ENCODE results near the gene SIK1.

SIK1 gene

DNA sequence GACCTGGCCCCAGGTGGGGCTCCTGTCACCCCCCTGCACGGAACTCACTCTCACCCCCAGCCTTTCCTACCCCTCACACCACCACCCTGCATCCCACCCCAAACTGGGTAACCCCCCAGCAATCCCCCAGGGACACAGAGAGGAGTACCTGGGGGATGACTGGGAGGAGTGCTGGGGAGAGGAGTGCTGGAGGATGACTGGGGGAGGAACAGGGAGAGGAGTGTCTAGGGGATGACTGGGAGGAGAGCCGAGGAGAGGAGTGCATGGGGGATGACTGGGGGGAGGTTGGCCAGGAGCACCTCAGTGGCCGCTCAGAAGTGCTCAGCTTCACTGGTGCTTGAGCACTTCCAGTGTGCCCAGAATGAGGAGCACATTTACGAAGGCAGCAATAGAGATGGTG is 59.1 kb downstream of the SIK1 start:
- Histone ChIP-seq H3K4me3 (replicated peaks; ENCODE audit: insufficient read depth, low read length) (no peak overlapping the region), H3K27ac (replicated peaks) (no peak overlapping the region), H3K27me3 (ENCODE audit: insufficient read depth, poor library complexity, severe bottlenecking) (peaks cover under 1% of the 10 kb centered on the region)
- no peak for DNase-seq (ENCODE audit: low read depth in 1 of 2, low spot score in 1 of 2)
- TF ChIP-seq, protein P1, sequence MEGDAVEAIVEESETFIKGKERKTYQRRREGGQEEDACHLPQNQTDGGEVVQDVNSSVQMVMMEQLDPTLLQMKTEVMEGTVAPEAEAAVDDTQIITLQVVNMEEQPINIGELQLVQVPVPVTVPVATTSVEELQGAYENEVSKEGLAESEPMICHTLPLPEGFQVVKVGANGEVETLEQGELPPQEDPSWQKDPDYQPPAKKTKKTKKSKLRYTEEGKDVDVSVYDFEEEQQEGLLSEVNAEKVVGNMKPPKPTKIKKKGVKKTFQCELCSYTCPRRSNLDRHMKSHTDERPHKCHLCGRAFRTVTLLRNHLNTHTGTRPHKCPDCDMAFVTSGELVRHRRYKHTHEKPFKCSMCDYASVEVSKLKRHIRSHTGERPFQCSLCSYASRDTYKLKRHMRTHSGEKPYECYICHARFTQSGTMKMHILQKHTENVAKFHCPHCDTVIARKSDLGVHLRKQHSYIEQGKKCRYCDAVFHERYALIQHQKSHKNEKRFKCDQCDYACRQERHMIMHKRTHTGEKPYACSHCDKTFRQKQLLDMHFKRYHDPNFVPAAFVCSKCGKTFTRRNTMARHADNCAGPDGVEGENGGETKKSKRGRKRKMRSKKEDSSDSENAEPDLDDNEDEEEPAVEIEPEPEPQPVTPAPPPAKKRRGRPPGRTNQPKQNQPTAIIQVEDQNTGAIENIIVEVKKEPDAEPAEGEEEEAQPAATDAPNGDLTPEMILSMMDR (IDR thresholded peaks at IDR 0.05; ENCODE audit: insufficient read depth, low read length), result no peak
- no peak for TF ChIP-seq SPI1 (IDR thresholded peaks at IDR 0.05; ENCODE audit: borderline replicate concordance, low read depth)
- no peak for TF ChIP-seq POLR2AphosphoS5 (IDR thresholded peaks at IDR 0.05; ENCODE audit: low read depth)
- TF ChIP-seq GABPA (IDR thresholded peaks at IDR 0.05; ENCODE audit: low read depth), result no peak
- TF ChIP-seq, protein P2, sequence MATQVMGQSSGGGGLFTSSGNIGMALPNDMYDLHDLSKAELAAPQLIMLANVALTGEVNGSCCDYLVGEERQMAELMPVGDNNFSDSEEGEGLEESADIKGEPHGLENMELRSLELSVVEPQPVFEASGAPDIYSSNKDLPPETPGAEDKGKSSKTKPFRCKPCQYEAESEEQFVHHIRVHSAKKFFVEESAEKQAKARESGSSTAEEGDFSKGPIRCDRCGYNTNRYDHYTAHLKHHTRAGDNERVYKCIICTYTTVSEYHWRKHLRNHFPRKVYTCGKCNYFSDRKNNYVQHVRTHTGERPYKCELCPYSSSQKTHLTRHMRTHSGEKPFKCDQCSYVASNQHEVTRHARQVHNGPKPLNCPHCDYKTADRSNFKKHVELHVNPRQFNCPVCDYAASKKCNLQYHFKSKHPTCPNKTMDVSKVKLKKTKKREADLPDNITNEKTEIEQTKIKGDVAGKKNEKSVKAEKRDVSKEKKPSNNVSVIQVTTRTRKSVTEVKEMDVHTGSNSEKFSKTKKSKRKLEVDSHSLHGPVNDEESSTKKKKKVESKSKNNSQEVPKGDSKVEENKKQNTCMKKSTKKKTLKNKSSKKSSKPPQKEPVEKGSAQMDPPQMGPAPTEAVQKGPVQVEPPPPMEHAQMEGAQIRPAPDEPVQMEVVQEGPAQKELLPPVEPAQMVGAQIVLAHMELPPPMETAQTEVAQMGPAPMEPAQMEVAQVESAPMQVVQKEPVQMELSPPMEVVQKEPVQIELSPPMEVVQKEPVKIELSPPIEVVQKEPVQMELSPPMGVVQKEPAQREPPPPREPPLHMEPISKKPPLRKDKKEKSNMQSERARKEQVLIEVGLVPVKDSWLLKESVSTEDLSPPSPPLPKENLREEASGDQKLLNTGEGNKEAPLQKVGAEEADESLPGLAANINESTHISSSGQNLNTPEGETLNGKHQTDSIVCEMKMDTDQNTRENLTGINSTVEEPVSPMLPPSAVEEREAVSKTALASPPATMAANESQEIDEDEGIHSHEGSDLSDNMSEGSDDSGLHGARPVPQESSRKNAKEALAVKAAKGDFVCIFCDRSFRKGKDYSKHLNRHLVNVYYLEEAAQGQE (IDR thresholded peaks at IDR 0.05; ENCODE audit: insufficient replicate concordance, low read depth), result no peak

DNA sequence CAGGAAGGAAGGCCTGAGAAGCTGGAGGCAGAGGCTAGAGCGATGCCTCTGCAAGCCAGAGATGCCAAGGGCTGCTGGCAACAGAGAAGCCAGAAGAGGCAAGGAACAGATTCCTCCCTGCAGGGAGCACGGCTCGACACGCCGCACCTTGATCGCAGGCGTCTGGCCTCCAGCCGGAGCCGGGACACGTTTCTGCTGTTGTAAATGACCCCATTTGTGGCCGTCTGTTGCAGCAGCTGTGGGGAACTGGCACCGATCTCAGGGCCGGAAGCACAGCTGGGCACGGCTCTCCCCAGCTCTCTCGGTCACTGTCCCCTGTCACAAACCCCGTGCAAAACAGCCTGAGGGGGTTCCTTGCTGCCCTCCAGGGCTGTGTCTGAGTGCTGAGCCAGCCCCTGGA is 59.6 kb downstream of the SIK1 start:
- TF ChIP-seq SPI1 (IDR thresholded peaks at IDR 0.05; ENCODE audit: borderline replicate concordance, low read depth) (no peak), GABPA (IDR thresholded peaks at IDR 0.05; ENCODE audit: low read depth) (no peak), POLR2AphosphoS5 (IDR thresholded peaks at IDR 0.05; ENCODE audit: low read depth) (no peak)
- TF ChIP-seq, protein P2 (IDR thresholded peaks at IDR 0.05; ENCODE audit: insufficient replicate concordance, low read depth), result no peak
- TF ChIP-seq, protein P1 (IDR thresholded peaks at IDR 0.05; ENCODE audit: insufficient read depth, low read length), result no peak
- Histone ChIP-seq H3K27ac (replicated peaks) (no peak overlapping the region), H3K27me3 (ENCODE audit: insufficient read depth, poor library complexity, severe bottlenecking) (peaks cover 6% of the 10 kb centered on the region), H3K4me3 (replicated peaks; ENCODE audit: insufficient read depth, low read length) (no peak overlapping the region)
- DNase-seq (ENCODE audit: low read depth in 1 of 2, low spot score in 1 of 2), result no peak

DNA sequence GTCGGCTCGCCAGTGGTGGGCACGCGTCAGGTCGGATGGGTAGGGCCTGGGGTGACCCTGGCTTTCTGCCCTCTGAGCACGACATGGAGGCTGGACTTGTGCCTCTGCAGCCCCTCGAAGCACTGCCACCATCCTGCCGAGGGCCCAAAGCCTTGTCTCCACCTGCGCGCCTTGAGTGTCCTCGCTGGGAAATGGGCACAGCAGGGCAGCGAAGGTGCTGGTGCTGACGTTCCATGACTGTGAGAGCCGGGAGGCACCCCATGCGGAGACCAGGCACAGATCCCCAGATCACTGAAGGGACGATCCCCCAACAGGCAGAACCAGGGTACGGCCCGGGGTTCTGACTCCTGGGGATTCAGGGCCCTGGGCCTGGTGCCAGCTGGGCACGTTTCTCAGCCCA is 60.3 kb downstream of the SIK1 start:
- H3K4me3 ChIP-seq (replicated peaks; ENCODE audit: insufficient read depth, low read length), result no peak overlapping the region
- no peak for TF ChIP-seq GABPA (IDR thresholded peaks at IDR 0.05; ENCODE audit: low read depth)
- TF ChIP-seq SPI1 (IDR thresholded peaks at IDR 0.05; ENCODE audit: borderline replicate concordance, low read depth), result no peak
- TF ChIP-seq, protein P1 (IDR thresholded peaks at IDR 0.05; ENCODE audit: insufficient read depth, low read length), result no peak
- TF ChIP-seq, protein P2 (IDR thresholded peaks at IDR 0.05; ENCODE audit: insufficient replicate concordance, low read depth), result no peak
- TF ChIP-seq POLR2AphosphoS5 (IDR thresholded peaks at IDR 0.05; ENCODE audit: low read depth), result no peak
- DNase-seq (ENCODE audit: low read depth in 1 of 2, low spot score in 1 of 2), result no peak
- no peak overlapping the region for H3K27ac ChIP-seq (replicated peaks)
- H3K27me3 ChIP-seq (ENCODE audit: insufficient read depth, poor library complexity, severe bottlenecking), result peaks cover 11% of the 10 kb centered on the region
